Lower lobe of right lung (tissue), 2 donors: ENCODE measurements around the gene ANKRD13A. TPM values are rescaled to one million over a fixed set of nuclear protein-coding genes. Genes with fewer than 3 reads are reported as not detected.
"Not testable (repeated sequence)": the region's sequence is repeated elsewhere in the genome, so short reads cannot be mapped to it uniquely, and the experiment has no call there.

ENCODE experiments used
- ATAC-seq, 2 donors: fragments of 200-7000 bp; cut with Tn5 transposase; one replicate each; pipeline ENCODE4 v1.9.1; 2020 to 2022; ENCODE audit warnings: mild to moderate bottlenecking in 2 of 2, moderate library complexity in 2 of 2
- DNase-seq: peaks from one replicate; pipeline ENCODE4 v3.0.0-alpha.2; 2020
- H3K27ac ChIP-seq: fragments of 200-600 bp; one replicate; pipeline ENCODE4 v1.8.0; 2022
- H3K27me3 ChIP-seq: fragments of 200-600 bp; one replicate; pipeline ENCODE4 v1.8.0; 2022; ENCODE audit warnings: low read depth
- H3K36me3 ChIP-seq: fragments of 200-600 bp; one replicate; pipeline ENCODE4 v1.8.0; 2022; ENCODE audit warnings: mild to moderate bottlenecking
- H3K4me1 ChIP-seq: fragments of 200-600 bp; one replicate; pipeline ENCODE4 v1.8.0; 2022
- H3K4me3 ChIP-seq: fragments of 200-600 bp; one replicate; pipeline ENCODE4 v1.8.0; 2022; ENCODE audit warnings: mild to moderate bottlenecking
- H3K9me3 ChIP-seq: fragments of 200-600 bp; one replicate; pipeline ENCODE4 v1.8.0; 2022
- intact Hi-C: fragments of 100-400 bp; cut with DNase I; formaldehyde crosslinking; loops from one replicate; pipeline ENCODE4 v1.11.0; 2022
- total RNA-seq: library from RNA; stranded (reverse); fragmentation: NEBNext Ultra II Directional; extraction: Animal tissue kit (Norgen Biotek cat#: 25700); gene quantifications from one replicate; pipeline ENCODE4 v1.2.1, GENCODE V29; 2021
- TF ChIP-seq, protein P1 (sequence below): fragments of 200-600 bp; IDR thresholded peaks from one replicate; pipeline ENCODE4 v1.8.0; 2022; ENCODE audit warnings: antibody characterized with exemption, mild to moderate bottlenecking
- donor health status: DM: no; HTN: yes; CAD: no; lungs with severe emphysema.

The ANKRD13A gene
- total RNA-seq, 1 donor from 2014 or later = 62.5 TPM

DNA sequence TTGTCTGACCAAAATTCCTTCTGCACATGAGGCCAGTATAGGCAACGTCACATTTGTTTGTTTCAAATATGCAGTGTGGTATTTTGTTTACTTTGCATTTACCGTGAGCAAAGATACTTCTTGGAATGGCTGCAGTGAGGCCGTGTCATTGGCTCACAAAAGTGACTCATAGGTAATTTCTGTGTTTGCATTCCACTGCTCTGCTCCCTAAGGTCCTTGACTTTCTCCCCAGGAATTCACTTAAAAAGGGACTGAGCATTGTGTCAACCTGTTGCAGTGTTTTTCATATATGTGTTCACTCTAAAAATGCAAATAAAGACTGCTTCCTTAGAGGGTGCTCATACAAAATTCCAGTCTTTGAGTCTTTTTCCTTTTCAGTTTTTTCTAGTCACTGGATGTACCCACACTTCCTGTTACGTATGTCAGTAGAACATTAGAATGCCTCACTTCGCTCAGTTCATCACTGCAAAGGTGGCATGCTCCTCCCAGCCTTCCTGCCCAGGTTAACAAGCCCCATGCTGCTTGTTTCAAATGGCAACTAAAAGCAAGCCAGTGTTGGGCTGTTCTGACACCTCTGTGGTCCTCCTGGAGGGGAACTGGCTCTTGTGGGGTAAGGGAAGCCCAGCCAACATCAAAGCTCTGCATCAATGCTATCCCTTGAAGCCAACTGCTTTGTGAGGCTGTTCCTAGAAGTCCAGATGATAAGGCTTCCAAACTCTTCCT is 40.0 kb downstream of the ANKRD13A start:
- Histone ChIP-seq H3K27ac (peak overlapping the region; percentile 72), H3K36me3 (peaks cover 60% of the 10 kb centered on the region), H3K4me1 (peaks cover 51% of the 10 kb centered on the region), H3K4me3 (no peak overlapping the region), H3K27me3 (no peaks in the 10 kb centered on the region), H3K9me3 (no peaks in the 10 kb centered on the region)
- TF ChIP-seq, protein P1, sequence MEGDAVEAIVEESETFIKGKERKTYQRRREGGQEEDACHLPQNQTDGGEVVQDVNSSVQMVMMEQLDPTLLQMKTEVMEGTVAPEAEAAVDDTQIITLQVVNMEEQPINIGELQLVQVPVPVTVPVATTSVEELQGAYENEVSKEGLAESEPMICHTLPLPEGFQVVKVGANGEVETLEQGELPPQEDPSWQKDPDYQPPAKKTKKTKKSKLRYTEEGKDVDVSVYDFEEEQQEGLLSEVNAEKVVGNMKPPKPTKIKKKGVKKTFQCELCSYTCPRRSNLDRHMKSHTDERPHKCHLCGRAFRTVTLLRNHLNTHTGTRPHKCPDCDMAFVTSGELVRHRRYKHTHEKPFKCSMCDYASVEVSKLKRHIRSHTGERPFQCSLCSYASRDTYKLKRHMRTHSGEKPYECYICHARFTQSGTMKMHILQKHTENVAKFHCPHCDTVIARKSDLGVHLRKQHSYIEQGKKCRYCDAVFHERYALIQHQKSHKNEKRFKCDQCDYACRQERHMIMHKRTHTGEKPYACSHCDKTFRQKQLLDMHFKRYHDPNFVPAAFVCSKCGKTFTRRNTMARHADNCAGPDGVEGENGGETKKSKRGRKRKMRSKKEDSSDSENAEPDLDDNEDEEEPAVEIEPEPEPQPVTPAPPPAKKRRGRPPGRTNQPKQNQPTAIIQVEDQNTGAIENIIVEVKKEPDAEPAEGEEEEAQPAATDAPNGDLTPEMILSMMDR = no peak
- intact Hi-C loops = no loop called here
- peak; percentile 89 to 92 for ATAC-seq
- no peak for DNase-seq

DNA sequence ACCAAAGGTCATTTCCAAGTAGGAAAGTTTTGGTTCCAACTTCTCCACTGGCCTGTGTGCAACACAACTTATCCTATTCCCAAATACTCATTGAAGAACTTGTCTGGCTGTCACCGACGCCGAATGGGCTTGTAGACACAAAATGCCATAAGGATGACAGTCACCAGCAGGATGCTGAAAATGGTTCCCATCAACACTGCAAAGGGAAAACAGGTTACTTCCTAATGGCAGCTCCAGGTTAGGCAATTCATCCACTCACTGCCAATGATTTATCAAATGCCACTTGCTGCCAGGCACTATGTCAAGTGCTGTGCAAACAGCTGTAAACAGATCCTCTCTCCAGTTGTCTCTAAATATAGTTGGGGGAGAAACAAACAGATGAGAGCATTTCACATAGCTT is 43.0 kb downstream of the ANKRD13A start:
- TF ChIP-seq, protein P1 = no peak
- Histone ChIP-seq H3K36me3 (peaks cover 46% of the 10 kb centered on the region), H3K27me3 (no peaks in the 10 kb centered on the region), H3K4me3 (no peak overlapping the region), H3K27ac (peak overlapping the region; percentile 53), H3K4me1 (peaks cover 69% of the 10 kb centered on the region), H3K9me3 (no peaks in the 10 kb centered on the region)
- ATAC-seq (peak in 1 of 2 donors; percentile 16), DNase-seq (no peak)
- intact Hi-C loops = no loop called here

DNA sequence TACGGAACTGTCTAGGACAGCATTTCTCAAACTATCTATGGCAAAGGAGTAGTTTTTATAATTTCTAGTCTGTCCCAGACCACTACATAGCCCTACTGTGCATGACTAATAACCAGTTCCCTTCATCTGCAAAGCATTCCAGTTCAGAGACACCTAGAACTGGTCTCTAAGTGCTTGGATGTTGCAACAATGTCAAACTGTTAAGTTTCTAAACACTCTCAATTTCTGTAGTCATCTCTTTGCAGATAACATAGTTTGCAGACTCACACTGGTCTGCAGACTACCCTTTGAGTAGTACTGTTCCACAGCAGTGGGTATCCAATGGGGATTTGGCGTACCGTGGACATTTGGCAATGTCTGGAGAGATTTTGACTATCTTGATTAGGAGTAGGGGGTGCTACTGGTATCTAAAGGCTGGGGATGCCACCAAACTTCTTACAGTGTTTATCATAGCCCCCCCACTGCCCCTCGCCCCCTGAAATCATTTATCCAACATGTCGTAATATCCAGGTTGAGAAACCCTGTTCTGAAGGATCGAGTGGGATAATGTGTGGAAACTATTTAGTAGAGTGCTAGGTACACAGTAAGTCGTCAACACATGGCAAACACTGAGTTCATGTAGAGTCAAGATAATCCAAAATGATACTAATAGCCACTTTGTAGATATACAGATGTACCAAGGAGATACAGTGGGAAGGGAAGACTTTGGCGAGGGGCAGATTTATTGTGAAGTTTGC is 47.4 kb downstream of the ANKRD13A start:
- Histone ChIP-seq H3K4me3 (peak overlapping the region; percentile 87), H3K4me1 (peaks cover 50% of the 10 kb centered on the region), H3K9me3 (no peaks in the 10 kb centered on the region), H3K27ac (peak overlapping the region; percentile 87), H3K36me3 (peaks cover 26% of the 10 kb centered on the region), H3K27me3 (no peaks in the 10 kb centered on the region)
- intact Hi-C loops = no loop called here
- DNase-seq = no peak
- TF ChIP-seq, protein P1 = no peak
- peak; percentile 22 to 36 for ATAC-seq

DNA sequence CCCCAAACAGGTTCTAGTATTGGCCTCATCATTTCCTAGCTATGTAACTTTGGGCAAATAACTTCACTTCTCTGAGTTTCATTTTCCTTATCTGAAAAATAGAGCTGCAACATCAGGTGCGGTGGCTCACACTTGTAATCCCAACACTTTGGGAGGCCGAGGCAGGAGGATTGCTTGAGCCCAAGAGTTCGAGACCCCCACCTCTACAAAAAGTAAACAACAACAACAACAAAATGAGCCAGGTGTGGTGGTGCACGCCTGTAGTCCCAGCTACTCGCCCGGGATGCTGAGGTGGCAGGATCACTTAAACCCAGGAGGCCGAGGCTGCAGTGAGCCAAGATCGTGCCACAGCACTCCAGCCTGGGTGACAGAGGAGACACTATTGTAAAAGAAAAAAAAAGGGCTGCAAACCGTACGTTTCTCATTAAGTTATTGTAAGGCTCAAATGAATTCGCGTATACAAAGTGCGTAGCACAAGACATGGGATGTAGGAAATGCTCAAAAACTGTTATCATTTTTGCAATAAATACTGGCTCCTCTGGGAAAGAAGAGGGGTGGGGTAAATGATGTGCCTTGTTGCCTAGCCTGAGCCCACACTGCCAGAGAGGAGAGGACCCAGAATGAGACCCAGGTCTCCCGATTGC is 48.2 kb downstream of the ANKRD13A start:
- Histone ChIP-seq H3K36me3 (peaks cover 18% of the 10 kb centered on the region), H3K4me3 (peak overlapping the region; percentile 87), H3K27me3 (no peaks in the 10 kb centered on the region), H3K27ac (peak overlapping the region; percentile 87), H3K4me1 (peaks cover 43% of the 10 kb centered on the region), H3K9me3 (no peaks in the 10 kb centered on the region)
- ATAC-seq (no peak), DNase-seq (no peak)
- TF ChIP-seq, protein P1 = no peak
- intact Hi-C loops = no loop called here

DNA sequence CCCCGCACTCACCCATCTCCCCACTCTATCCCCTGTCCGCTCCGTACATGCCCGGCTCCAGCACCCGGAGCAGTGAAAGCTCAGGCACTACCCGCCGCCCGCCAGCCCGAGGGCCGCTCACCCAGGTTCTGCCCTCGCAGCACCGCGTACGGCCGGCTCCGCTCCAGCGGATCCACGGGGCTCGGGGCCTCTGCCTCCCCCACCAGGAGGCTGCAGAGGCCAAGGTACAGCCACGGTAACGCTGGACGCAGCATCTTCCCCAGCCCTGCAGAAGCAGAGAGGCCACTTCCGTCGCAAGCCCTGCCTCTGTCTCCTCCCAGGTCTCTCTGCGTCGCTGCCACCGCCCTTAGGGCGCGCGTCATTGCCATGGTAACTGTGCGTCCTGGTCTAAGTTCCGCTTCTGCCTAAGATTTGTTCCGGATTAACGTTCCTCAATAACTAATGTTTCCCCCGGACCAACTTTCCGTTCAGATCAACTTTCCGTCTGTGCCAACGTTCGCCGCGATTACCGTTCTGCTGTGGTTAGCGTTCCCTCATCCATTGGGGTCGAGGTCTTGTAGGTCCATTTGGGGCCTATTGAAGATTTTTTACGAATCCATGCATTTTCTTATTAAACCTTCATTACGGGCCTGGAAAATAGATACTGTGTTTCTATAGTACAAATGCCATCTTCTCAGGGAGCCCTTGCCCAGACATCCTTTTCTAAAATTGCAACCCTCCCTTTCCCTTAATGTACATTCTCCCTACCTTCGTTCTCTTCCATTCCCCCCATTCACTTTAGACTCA is 49.2 kb downstream of the ANKRD13A start, which contains the start of gene C12orf76:
Gene C12orf76, minus strand, starts transcription at position 281 of the 786 bp plus-strand sequence. Its CDS starts 27 bp downstream, at position 254.
- TF ChIP-seq, protein P1 = no peak
- Histone ChIP-seq H3K36me3 (peaks cover 15% of the 10 kb centered on the region), H3K27me3 (no peaks in the 10 kb centered on the region), H3K4me1 (peaks cover 34% of the 10 kb centered on the region), H3K9me3 (no peaks in the 10 kb centered on the region), H3K27ac (peak within 1 kb of the TSS; percentile 87), H3K4me3 (peak within 1 kb of the TSS; percentile 87)
- peak; percentile 98 for ATAC-seq
- intact Hi-C loops = no loop called here
- DNase-seq = peak; percentile 98

DNA sequence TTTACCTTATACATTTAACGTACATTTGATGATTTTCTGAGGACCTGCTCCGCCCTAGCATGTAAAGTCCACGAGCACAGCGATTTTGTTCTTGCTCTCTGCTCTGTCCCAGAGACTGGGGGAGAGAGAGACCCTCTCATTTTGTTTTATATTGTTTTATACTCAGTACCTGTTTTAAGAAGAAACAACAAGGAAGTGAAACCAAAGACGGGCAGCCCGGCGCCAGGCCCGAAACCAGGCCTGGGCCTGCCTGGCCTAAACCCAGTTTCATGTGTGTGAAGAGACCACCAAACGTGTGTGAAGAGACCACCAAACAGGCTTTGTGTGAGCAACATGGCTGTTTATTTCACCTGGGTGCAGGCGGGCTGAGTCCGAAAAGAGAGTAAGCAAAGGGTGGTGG is 49.8 kb downstream of the ANKRD13A start:
- Histone ChIP-seq H3K4me3 (peak overlapping the region; percentile 87), H3K36me3 (peaks cover 15% of the 10 kb centered on the region), H3K4me1 (peaks cover 31% of the 10 kb centered on the region), H3K27ac (peak overlapping the region; percentile 87)
- H3K27me3 ChIP-seq, H3K9me3 ChIP-seq, intact Hi-C loops, DNase-seq, ATAC-seq: not testable (repeated sequence)

DNA sequence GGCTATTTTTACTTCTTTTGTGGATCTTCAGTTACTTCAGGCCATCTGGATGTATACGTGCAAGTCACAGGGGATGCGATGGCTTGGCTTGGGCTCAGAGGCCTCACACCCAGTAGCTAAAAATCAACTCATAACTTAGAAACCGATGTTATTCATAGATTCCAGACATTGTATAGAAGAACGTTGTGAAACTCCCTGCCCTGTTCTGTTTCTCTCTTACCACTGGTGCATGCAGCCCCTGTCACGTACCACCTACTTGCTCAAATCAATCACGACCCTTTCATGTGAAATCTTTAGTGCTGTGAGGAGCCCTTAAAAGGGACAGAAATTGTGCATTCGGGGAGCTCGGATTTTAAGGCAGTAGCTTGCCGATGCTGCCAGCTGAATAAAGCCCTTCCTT is 50.4 kb downstream of the ANKRD13A start:
- ATAC-seq, intact Hi-C loops, H3K9me3 ChIP-seq, H3K27ac ChIP-seq, H3K4me3 ChIP-seq, DNase-seq, H3K27me3 ChIP-seq, H3K36me3 ChIP-seq: not testable (repeated sequence)
- H3K4me1 ChIP-seq = peaks cover 31% of the 10 kb centered on the region
